ENCODE measurements around the gene TBRG1.

TBRG1 gene

GRCh38 chr11:124667601-124668000, 44.9 kb downstream of the TBRG1 start:
- DNase-seq, result no peak

GRCh38 chr11:124669193-124669592, 46.5 kb downstream of the TBRG1 start:
- no peak for DNase-seq

GRCh38 chr11:124670732-124671131, 48.1 kb downstream of the TBRG1 start:
- no peak for DNase-seq

GRCh38 chr11:124672536-124673215, 50.0 kb downstream of the TBRG1 start:
- DNase-seq, result no peak

- DNase-seq, result peak; percentile 31
Measured at GRCh38 chr11:124673333-124674167, 50.9 kb downstream of the TBRG1 start, which contains the start of the genes SIAE and SPA17. TSS of gene SIAE (minus strand) at chr11:124673739. CDS start at chr11:124673708, 31 bp downstream. TSS of gene SPA17 (plus strand) at chr11:124673904. CDS start at chr11:124675265, 1,361 bp downstream.

- no peak for DNase-seq
Measured at GRCh38 chr11:124674168-124674517, 51.5 kb downstream of the TBRG1 start.

GRCh38 chr11:124674571-124674970, 51.9 kb downstream of the TBRG1 start:
- DNase-seq, result no peak

GRCh38 chr11:124676386-124676785, 53.7 kb downstream of the TBRG1 start:
- DNase-seq, result no peak

- no peak for DNase-seq
Measured at GRCh38 chr11:124678416-124678815, 55.8 kb downstream of the TBRG1 start.

GRCh38 chr11:124681421-124681820, 58.8 kb downstream of the TBRG1 start:
- no peak for DNase-seq

- no peak for DNase-seq
Measured at GRCh38 chr11:124682443-124682842, 59.8 kb downstream of the TBRG1 start.

All from cortex of kidney (tissue), 1 donor.